Adrenal gland (tissue), 5 donors: ENCODE measurements around the gene DNAH17.

Experiments
- CTCF ChIP-seq, 6 experiments: fragments of 450-650 bp in 4 of 6; fragments of 200-600 bp in 2 of 6; sonication (generic) in 1 of 6; IDR thresholded peaks; 1 replicate in 5 of 6; 2 replicates in 1 of 6; pipeline versions ENCODE4 v1.5.1 to v1.8.0; 2016 to 2021; ENCODE audit warnings: antibody characterized with exemption in 6 of 6, mild to moderate bottlenecking in 2 of 6, moderate library complexity in 1 of 6
- POLR2A ChIP-seq, 2 donors: fragments of 450-650 bp; IDR thresholded peaks; one replicate each; pipeline ENCODE4 v1.6.1; 2017; ENCODE audit warnings: antibody characterized with exemption in 2 of 2, mild to moderate bottlenecking in 2 of 2, moderate library complexity in 1 of 2
- donor health status: DM: no; HTN: no; CAD: no.

DNA sequence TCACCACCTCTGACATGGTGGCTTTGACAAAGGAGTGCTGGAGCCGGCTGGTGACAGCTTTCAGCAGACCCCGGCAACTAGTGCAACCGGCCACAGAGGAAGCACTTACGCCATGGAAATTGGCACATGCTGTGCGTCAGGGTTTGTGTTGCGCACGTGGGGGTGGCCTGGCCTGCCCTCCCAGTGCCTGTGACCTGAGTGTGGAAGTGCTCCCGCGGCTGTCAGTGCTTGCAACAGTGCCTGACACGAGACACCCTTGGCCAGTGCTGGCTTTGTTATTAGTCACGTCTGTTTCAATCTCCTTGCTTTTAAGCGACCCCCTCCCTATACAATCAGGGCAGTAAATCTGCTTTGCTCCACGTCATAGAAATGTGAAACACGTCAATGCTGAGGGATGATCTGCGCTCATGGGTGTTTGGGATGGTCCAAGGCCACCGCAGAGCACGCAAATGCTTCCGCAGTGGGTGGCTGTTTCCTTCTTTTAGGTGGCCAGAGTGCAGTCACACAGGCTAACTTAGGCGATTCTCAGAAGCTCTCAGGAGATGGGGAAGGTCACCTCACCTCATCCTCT, 134.5 kb downstream of the DNAH17 start:
- TF ChIP-seq CTCF (IDR thresholded peaks at IDR 0.05) (no peak), POLR2A (IDR thresholded peaks at IDR 0.05) (no peak)
